Esophagus (tissue), 2 donors: ENCODE measurements around the gene LPAR6. TPM values are rescaled to one million over a fixed set of nuclear protein-coding genes. Genes with fewer than 3 reads are reported as not detected.
"Not testable (repeated sequence)": the region's sequence is repeated elsewhere in the genome, so short reads cannot be mapped to it uniquely, and the experiment has no call there.

ENCODE experiments used
- H3K27ac ChIP-seq, 2 donors: one replicate each; pipeline ENCODE4 v1.5.1; 2013; ENCODE audit warnings: low read depth in 2 of 2, mild to moderate bottlenecking in 2 of 2, inconsistent platforms in 1 of 2, low read length in 1 of 2, moderate library complexity in 1 of 2
- H3K27me3 ChIP-seq, 2 donors: one replicate each; pipeline ENCODE4 v1.6.1; 2013; ENCODE audit warnings: low read length in 2 of 2, control low read depth in 1 of 2, mild to moderate bottlenecking in 1 of 2; ENCODE audit not compliant: insufficient read depth in 2 of 2, control insufficient read depth in 1 of 2
- H3K36me3 ChIP-seq, 2 donors: one replicate each; pipeline ENCODE4 v1.6.1; 2013; ENCODE audit warnings: low read length in 1 of 2; ENCODE audit not compliant: control insufficient read depth in 2 of 2, insufficient read depth in 2 of 2
- H3K4me1 ChIP-seq, 2 donors: one replicate each; pipeline ENCODE4 v1.6.1; 2013; ENCODE audit warnings: low read length in 1 of 2; ENCODE audit not compliant: control insufficient read depth in 2 of 2, insufficient read depth in 2 of 2
- H3K4me3 ChIP-seq, 2 donors: one replicate each; pipeline ENCODE4 v1.5.1; 2013; ENCODE audit warnings: low read length in 2 of 2, mild to moderate bottlenecking in 2 of 2, low read depth in 1 of 2, moderate library complexity in 1 of 2
- H3K9me3 ChIP-seq, 2 donors: one replicate each; pipeline ENCODE4 v1.6.1; 2013; ENCODE audit warnings: mild to moderate bottlenecking in 2 of 2, low read depth in 1 of 2, low read length in 1 of 2, moderate library complexity in 1 of 2; ENCODE audit not compliant: control insufficient read depth in 2 of 2, insufficient read depth in 1 of 2
- WGBS, 2 donors: extraction: QIAGEN DNeasy Blood & Tissue Kit; methylation state at CpG; one replicate each; pipeline ENCODE4 v1.1.7; 2013; 5-methylcytosine and 5-hydroxymethylcytosine counted together
- polyA plus RNA-seq, 2 donors: library from polyadenylated mRNA; stranded (reverse); fragments of 200-250 nt; gene quantifications; one replicate each; pipeline ENCODE4 v1.2.3, GENCODE V29; 2013
- donor health status: healthy with polysubstance abuse.
- donor health status: Bipolar disorder and iron deficiency.

Gene LPAR6
- polyA plus RNA-seq, 2 donors: 57.6 to 87.5 TPM

GRCh38 chr13:48426052-48426451, 13.1 kb upstream of the LPAR6 start:
- Histone ChIP-seq H3K36me3 (no peaks in the 10 kb centered on the region), H3K9me3 (no peaks in the 10 kb centered on the region), H3K27ac (no peak overlapping the region), H3K4me3 (no peak overlapping the region), H3K27me3 (no peaks in the 10 kb centered on the region), H3K4me1 (no peaks in the 10 kb centered on the region)

- no peaks in the 10 kb centered on the region for H3K27me3 ChIP-seq
- H3K4me1 ChIP-seq: no peaks in the 10 kb centered on the region
- H3K27ac ChIP-seq: no peak overlapping the region
- H3K36me3 ChIP-seq: no peaks in the 10 kb centered on the region
- WGBS, 2 donors: 50 to 73% methylated on average over 3 of the region's 3 CpGs
- no peak overlapping the region for H3K4me3 ChIP-seq
- no peaks in the 10 kb centered on the region for H3K9me3 ChIP-seq
These were observed 11.3 kb upstream of the LPAR6 start for GRCh38 chr13:48424212-48424611.

- H3K36me3 ChIP-seq, H3K4me3 ChIP-seq, H3K4me1 ChIP-seq, H3K9me3 ChIP-seq, H3K27me3 ChIP-seq, H3K27ac ChIP-seq: not testable (repeated sequence)
- 98 to 99% methylated on average over 5 of the region's 5 CpGs for WGBS, 2 donors
These were observed 9.1 kb upstream of the LPAR6 start for GRCh38 chr13:48422003-48422402.

DNA sequence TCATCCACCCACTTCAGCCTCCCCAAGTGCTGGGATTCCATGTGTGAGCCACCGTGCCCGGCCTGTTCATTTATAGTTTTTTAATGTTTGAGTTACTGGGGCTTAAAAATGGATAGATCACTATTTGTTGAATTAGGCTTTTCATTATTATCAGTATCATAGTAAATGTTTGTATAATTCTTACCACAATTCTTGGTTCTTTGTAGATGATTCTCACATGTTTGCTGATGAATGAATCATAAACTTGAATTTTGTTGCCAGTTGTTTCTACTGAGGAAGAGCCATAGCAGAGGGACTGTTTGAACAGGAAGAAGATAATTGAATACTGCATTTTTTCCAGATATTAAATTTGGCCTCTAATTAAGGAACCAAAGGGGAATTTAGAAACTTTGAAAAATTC, 2.6 kb upstream of the LPAR6 start:
- 41 to 65% methylated on average over 2 of the region's 2 CpGs for WGBS, 2 donors
- Histone ChIP-seq H3K27me3 (no peaks in the 10 kb centered on the region), H3K36me3 (peaks cover 0 to 3% of the 10 kb centered on the region in 2 donors), H3K9me3 (no peaks in the 10 kb centered on the region), H3K4me1 (no peaks in the 10 kb centered on the region), H3K27ac (no peak overlapping the region), H3K4me3 (no peak overlapping the region)

- Histone ChIP-seq H3K36me3 (peaks cover 0 to 3% of the 10 kb centered on the region in 2 donors), H3K9me3 (no peaks in the 10 kb centered on the region), H3K27me3 (no peaks in the 10 kb centered on the region), H3K4me1 (no peaks in the 10 kb centered on the region), H3K4me3 (no peak overlapping the region), H3K27ac (no peak overlapping the region)
These were observed 1.6 kb upstream of the LPAR6 start for GRCh38 chr13:48414501-48414900.

DNA sequence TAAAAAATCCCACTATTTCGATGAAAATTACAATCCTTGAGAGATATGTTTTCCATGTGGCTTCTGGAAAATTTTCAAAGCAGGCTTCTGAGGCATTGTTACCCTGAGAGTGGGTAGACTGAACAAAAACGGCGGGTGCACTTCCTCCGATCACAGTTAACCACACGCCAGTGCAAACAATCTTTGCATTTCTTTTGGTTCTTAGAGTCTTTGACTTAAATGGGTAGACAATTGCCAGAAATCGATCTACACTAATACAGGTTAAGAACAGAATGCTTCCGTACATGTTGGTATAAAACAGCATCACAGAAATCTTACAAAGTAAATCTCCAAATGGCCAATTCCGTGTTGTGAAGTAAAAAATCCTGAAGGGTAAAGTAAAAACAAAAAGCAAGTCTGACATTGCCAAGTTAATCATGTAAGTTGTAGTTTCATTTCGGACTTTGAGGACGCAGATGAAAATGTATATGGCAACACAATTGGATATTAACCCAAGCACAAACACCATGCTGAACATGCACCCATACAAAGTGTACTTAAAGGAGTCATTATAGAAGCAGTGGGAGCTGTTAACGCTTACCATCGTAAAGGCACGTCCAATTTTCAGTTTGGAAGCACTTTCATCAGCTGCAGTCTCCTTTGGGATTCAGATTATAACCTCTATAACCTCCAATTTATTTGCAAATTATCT, 927 bp downstream of the LPAR6 start:
- WGBS, 2 donors: 12 to 14% methylated on average over 13 of the region's 13 CpGs
- no peaks in the 10 kb centered on the region for H3K27me3 ChIP-seq
- peak overlapping the region; percentile 68 to 97 for H3K4me3 ChIP-seq
- H3K36me3 ChIP-seq: peaks cover 0 to 3% of the 10 kb centered on the region in 2 donors
- no peaks in the 10 kb centered on the region for H3K9me3 ChIP-seq
- peak overlapping the region; percentile 86 to 92 for H3K27ac ChIP-seq
- no peaks in the 10 kb centered on the region for H3K4me1 ChIP-seq

DNA sequence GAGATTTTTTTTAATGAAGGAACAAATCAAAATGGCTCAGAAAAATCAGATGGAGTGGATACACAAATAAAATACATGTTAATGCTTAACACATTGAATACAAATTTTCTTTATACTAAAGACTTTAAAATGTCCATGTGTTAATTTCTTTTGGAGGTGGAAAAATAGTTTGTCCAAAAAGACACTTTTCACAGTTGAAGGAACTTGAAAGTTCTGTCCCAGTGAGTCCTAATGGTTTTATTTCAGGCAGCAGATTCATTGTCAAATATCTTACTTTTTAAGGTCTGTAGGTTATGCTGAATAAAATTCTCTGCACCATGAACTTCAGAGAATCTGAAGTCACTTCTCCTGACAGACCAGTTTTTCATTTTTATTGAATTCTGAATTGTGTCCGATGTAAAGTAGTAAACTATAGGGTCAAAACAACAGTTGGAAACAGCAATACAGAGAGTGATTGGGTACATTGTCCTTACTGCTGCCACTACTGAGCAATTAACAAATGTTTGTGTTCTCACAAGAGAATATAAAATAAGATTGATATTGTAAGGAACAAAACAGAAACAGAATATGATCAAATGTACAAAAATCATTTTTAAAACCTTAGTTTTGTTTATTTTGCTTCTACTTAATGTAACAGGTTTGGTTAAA, 1.6 kb downstream of the LPAR6 start:
- H3K27me3 ChIP-seq: no peaks in the 10 kb centered on the region
- H3K36me3 ChIP-seq: peaks cover 0 to 3% of the 10 kb centered on the region in 2 donors
- WGBS, 2 donors: 10 to 15% methylated on average over 1 of the region's 1 CpG
- H3K9me3 ChIP-seq: no peaks in the 10 kb centered on the region
- H3K4me3 ChIP-seq: peak overlapping the region in 1 of 2 donors; percentile 97
- peak overlapping the region in 1 of 2 donors; percentile 63 for H3K27ac ChIP-seq
- H3K4me1 ChIP-seq: no peaks in the 10 kb centered on the region

- WGBS, 2 donors: 36 to 41% methylated on average over 5 of the region's 5 CpGs
- H3K9me3 ChIP-seq: no peaks in the 10 kb centered on the region
- no peaks in the 10 kb centered on the region for H3K36me3 ChIP-seq
- no peak overlapping the region for H3K27ac ChIP-seq
- no peaks in the 10 kb centered on the region for H3K4me1 ChIP-seq
- H3K27me3 ChIP-seq: no peaks in the 10 kb centered on the region
- H3K4me3 ChIP-seq: peak overlapping the region in 1 of 2 donors; percentile 61
These were observed 2.7 kb downstream of the LPAR6 start for GRCh38 chr13:48410199-48410598.

DNA sequence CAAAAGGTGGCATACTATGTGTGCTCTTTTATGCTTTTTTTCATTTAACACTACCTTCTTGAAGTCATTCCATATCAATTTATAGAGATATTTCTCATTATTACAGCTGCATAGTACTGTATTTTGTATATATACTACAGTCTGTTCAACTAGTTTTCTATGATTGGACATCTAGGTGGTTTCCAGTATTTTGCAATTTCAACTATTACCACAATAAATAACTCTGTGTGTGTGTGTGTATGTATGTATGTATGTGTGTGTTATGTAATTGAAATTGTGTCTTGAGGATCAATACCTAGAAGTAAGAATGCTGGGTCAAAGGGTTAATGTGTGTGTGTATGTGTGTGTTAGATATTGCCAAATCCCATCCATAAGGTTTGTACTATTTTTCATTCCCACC, 7.0 kb downstream of the LPAR6 start:
- Histone ChIP-seq H3K9me3 (no peaks in the 10 kb centered on the region), H3K4me3 (no peak overlapping the region), H3K4me1 (peaks cover 0 to 3% of the 10 kb centered on the region in 2 donors), H3K27ac (no peak overlapping the region), H3K36me3 (no peaks in the 10 kb centered on the region), H3K27me3 (no peaks in the 10 kb centered on the region)

GRCh38 chr13:48404952-48405351, 8.0 kb downstream of the LPAR6 start:
- no peak overlapping the region for H3K4me3 ChIP-seq
- H3K4me1 ChIP-seq: peaks cover 0 to 3% of the 10 kb centered on the region in 2 donors
- no peaks in the 10 kb centered on the region for H3K36me3 ChIP-seq
- H3K9me3 ChIP-seq: no peaks in the 10 kb centered on the region
- no peak overlapping the region for H3K27ac ChIP-seq
- 52 to 59% methylated on average over 1 of the region's 1 CpG for WGBS, 2 donors
- no peaks in the 10 kb centered on the region for H3K27me3 ChIP-seq
